BJ (cell line): ENCODE data around the gene ELOVL6. TPM values are rescaled to one million over a fixed set of nuclear protein-coding genes. Genes with fewer than 3 reads are reported as not detected.
A peak's percentile ranks its signal among the peaks of the same experiment; 100 is the strongest.

Experiments
- CTCF ChIA-PET: fragments of 350-600 bp; formaldehyde crosslinking; extraction: SDS; loops from one replicate; lab custom pipeline; 2021; ENCODE audit warnings: antibody characterized with exemption, inconsistent platforms; lab: Yijun Ruan, JAX
- POLR2A ChIA-PET: fragments of 300-600 bp; sonication (Branson Sonifier 250); formaldehyde crosslinking; extraction: SDS; loops from one replicate; lab custom pipeline; 2021; ENCODE audit warnings: antibody characterized with exemption; lab: Charles Lee
- DNase-seq: peaks from one replicate; pipeline ENCODE4 v3.0.0-alpha.2; 2011; ENCODE audit warnings: low read depth
- H3K27me3 ChIP-seq: 2 replicates; pipeline ENCODE4 v1.6.0; 2011; ENCODE audit warnings: low read length; ENCODE audit not compliant: control insufficient read depth, insufficient read depth
- H3K36me3 ChIP-seq: 2 replicates; pipeline ENCODE4 v1.5.1; 2011; ENCODE audit warnings: low read length; ENCODE audit not compliant: control insufficient read depth, insufficient read depth
- H3K4me3 ChIP-seq: 2 replicates; pipeline ENCODE4 v1.5.1; 2011; ENCODE audit warnings: low read depth, mild to moderate bottlenecking, control low read depth, low read length
- polyA plus RNA-seq: library from polyadenylated mRNA; depleted of rRNA; stranded (reverse); fragments of >200 nt; gene quantifications from 2 replicates; pipeline ENCODE4 v1.2.3, GENCODE V29; 2011
- TF ChIP-seq, protein P1 (sequence below): IDR thresholded peaks from 2 replicates; pipeline ENCODE4 v1.5.1; 2011; ENCODE audit warnings: low read depth, mild to moderate bottlenecking, control low read depth, inconsistent platforms, low read length, moderate library complexity; ENCODE audit not compliant: insufficient read depth

The ELOVL6 gene
- polyA plus RNA-seq, 1 experiment: 7.6 TPM

DNA sequence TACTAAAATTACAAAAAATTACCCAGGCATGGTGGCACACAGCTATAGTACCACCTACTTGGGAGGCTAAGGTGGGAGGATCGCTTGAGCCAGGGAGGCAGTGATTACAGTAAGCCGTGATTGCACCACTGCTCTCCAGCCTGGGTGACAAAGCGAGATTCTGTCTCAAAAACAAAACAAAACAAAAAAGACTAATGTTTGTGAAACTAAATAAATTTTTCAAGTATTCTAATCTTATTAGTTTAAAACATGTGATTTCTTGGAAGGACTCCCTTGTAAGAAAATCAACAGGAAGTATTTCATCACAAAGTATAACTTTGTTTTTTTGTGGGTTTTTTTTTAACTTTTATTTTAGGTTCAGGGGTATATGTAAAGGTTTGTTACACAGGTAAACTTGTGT, 196.1 kb downstream of the ELOVL6 start:
- Histone ChIP-seq H3K4me3 (no peak overlapping the region), H3K36me3 (no peaks in the 10 kb centered on the region), H3K27me3 (no peaks in the 10 kb centered on the region)
- DNase-seq: no peak
- ChIA-PET POLR2A (no interaction called here), CTCF (interaction anchor here (0.8 to 6.2 kb wide), 8 partner anchors 9 to 532 kb away, joined by 3 to 109 read pairs (median 6); no protein-coding TSS in a partner anchor)
- TF ChIP-seq, protein P1, sequence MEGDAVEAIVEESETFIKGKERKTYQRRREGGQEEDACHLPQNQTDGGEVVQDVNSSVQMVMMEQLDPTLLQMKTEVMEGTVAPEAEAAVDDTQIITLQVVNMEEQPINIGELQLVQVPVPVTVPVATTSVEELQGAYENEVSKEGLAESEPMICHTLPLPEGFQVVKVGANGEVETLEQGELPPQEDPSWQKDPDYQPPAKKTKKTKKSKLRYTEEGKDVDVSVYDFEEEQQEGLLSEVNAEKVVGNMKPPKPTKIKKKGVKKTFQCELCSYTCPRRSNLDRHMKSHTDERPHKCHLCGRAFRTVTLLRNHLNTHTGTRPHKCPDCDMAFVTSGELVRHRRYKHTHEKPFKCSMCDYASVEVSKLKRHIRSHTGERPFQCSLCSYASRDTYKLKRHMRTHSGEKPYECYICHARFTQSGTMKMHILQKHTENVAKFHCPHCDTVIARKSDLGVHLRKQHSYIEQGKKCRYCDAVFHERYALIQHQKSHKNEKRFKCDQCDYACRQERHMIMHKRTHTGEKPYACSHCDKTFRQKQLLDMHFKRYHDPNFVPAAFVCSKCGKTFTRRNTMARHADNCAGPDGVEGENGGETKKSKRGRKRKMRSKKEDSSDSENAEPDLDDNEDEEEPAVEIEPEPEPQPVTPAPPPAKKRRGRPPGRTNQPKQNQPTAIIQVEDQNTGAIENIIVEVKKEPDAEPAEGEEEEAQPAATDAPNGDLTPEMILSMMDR: no peak

DNA sequence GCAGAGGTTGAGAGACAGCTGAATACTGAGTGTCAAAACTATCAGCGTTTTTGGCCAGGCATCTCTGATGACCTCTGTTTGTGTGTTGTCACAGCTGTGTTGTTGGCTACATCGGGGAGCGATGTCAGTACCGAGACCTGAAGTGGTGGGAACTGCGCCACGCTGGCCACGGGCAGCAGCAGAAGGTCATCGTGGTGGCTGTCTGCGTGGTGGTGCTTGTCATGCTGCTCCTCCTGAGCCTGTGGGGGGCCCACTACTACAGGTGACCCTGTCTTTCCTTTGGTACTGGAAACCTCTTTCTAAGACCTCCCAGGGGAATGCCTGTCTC, 198.9 kb downstream of the ELOVL6 start:
- POLR2A ChIA-PET: no interaction called here
- Histone ChIP-seq H3K27me3 (no peaks in the 10 kb centered on the region), H3K4me3 (no peak overlapping the region), H3K36me3 (no peaks in the 10 kb centered on the region)
- CTCF ChIA-PET: interaction anchor here (1.1 to 8.1 kb wide), 8 partner anchors 10 to 534 kb away, joined by 3 to 189 read pairs (median 4); no protein-coding TSS in a partner anchor
- TF ChIP-seq, protein P1: no peak
- DNase-seq: no peak

DNA sequence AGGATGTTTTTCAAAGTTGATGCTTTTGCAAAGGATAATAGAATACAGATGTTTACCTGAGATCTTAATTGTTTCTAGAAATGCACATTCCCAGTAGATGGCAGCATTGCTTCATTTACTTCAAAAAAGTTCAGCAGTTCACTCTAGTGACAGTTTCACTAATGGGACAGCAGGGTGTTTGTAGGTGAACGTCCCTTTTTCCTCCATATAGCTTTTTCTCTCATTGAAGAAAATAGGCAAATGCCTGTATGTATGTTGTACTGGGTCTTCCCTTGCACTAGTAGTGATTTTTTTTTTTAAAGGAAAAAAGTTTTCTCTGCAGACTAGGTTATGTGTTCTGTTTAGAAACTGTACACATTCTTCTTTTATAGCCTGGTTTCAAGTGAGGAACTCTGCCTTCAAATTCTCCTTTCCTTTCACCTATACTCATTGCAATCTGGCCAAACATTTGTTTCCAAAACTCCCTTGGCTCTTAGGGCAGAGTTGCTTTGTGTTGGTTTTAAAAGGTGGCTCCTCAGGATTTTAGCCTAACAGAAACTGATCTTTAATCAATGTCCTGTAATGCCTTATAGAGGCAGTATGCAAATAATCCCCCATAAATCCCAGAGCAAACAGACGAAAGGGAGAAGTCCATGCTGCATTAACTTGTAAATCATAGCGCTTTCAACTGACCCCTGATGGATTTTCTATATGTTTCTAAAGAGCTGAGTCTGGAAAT, 199.4 kb downstream of the ELOVL6 start:
- Histone ChIP-seq H3K36me3 (no peaks in the 10 kb centered on the region), H3K27me3 (no peaks in the 10 kb centered on the region), H3K4me3 (no peak overlapping the region)
- ChIA-PET CTCF (interaction anchor here (0.6 to 8.1 kb wide), 16 partner anchors 10 to 619 kb away, joined by 3 to 189 read pairs (median 3); no protein-coding TSS in a partner anchor), POLR2A (no interaction called here)
- DNase-seq: no peak
- TF ChIP-seq, protein P1: peak; percentile 56

DNA sequence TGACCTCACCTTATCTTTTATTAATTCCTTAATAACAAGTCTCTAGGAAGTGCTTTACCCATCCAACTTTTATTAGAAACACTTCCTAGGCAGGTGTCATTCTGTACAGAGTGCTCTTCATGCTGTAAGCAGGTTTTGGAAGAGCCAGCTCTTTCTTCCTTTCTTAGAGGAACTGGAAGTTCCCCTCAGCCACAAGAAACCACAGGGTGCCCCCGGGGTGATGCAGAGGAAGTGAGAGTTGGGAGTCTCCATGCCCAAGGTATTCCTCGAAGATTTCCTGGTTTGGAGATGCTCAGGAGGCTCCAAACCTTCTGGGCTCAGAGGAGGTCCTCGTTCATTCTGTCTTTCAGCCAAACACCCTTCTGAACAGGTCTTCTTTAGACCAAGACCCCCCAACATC, 201.9 kb downstream of the ELOVL6 start:
- DNase-seq: no peak
- TF ChIP-seq, protein P1: no peak
- H3K4me3 ChIP-seq: no peak overlapping the region
- ChIA-PET POLR2A (no interaction called here), CTCF (interaction anchor here (0.7 to 8.1 kb wide), 3 partner anchors 13 to 894 kb away, joined by 4 to 189 read pairs (median 24); no protein-coding TSS in a partner anchor)
- no peaks in the 10 kb centered on the region for H3K36me3 ChIP-seq
- H3K27me3 ChIP-seq: no peaks in the 10 kb centered on the region
